SJCRH30 (cell line): ENCODE data around the gene RFC3. TPM values are rescaled to one million over a fixed set of nuclear protein-coding genes. Genes with fewer than 3 reads are reported as not detected.
"Not testable (repeated sequence)": the region's sequence is repeated elsewhere in the genome, so short reads cannot be mapped to it uniquely, and the experiment has no call there.

Experiments
- DNase-seq, 2 experiments: peaks; one replicate each; pipeline ENCODE4 v3.0.0-alpha.2; 2015 to 2020
- H3K27ac ChIP-seq: fragments of 250-450 bp; sonication (Bioruptor Pico); 2 replicates; pipeline ENCODE4 v1.5.1; 2020; ENCODE audit warnings: mild to moderate bottlenecking, moderate library complexity
- H3K27me3 ChIP-seq: fragments of 250-450 bp; sonication (Bioruptor Pico); 2 replicates; pipeline ENCODE4 v1.5.1; 2020; ENCODE audit warnings: mild to moderate bottlenecking, moderate library complexity
- H3K36me3 ChIP-seq: fragments of 250-450 bp; sonication (Bioruptor Pico); 2 replicates; pipeline ENCODE4 v1.5.1; 2020; ENCODE audit warnings: mild to moderate bottlenecking, moderate library complexity
- H3K4me1 ChIP-seq: fragments of 250-450 bp; sonication (Bioruptor Pico); 2 replicates; pipeline ENCODE4 v1.5.1; 2020; ENCODE audit warnings: mild to moderate bottlenecking, moderate library complexity
- H3K4me3 ChIP-seq: fragments of 250-450 bp; sonication (Bioruptor Pico); 2 replicates; pipeline ENCODE4 v1.5.1; 2020; ENCODE audit warnings: mild to moderate bottlenecking, moderate library complexity
- H3K9me3 ChIP-seq: fragments of 250-450 bp; sonication (Bioruptor Pico); replicated peaks from 2 replicates; pipeline ENCODE4 v1.5.1; 2020; ENCODE audit warnings: mild to moderate bottlenecking, moderate library complexity
- total RNA-seq: library from RNA; depleted of rRNA; stranded (reverse); fragments of >200 nt; shearing (Covaris generic); gene quantifications from 2 replicates; pipeline ENCODE4 v1.2.3, GENCODE V29; 2014; rRNA removed

Gene RFC3, protein sequence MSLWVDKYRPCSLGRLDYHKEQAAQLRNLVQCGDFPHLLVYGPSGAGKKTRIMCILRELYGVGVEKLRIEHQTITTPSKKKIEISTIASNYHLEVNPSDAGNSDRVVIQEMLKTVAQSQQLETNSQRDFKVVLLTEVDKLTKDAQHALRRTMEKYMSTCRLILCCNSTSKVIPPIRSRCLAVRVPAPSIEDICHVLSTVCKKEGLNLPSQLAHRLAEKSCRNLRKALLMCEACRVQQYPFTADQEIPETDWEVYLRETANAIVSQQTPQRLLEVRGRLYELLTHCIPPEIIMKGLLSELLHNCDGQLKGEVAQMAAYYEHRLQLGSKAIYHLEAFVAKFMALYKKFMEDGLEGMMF
- 106 and 127 TPM in 2 replicates for total RNA-seq

DNA sequence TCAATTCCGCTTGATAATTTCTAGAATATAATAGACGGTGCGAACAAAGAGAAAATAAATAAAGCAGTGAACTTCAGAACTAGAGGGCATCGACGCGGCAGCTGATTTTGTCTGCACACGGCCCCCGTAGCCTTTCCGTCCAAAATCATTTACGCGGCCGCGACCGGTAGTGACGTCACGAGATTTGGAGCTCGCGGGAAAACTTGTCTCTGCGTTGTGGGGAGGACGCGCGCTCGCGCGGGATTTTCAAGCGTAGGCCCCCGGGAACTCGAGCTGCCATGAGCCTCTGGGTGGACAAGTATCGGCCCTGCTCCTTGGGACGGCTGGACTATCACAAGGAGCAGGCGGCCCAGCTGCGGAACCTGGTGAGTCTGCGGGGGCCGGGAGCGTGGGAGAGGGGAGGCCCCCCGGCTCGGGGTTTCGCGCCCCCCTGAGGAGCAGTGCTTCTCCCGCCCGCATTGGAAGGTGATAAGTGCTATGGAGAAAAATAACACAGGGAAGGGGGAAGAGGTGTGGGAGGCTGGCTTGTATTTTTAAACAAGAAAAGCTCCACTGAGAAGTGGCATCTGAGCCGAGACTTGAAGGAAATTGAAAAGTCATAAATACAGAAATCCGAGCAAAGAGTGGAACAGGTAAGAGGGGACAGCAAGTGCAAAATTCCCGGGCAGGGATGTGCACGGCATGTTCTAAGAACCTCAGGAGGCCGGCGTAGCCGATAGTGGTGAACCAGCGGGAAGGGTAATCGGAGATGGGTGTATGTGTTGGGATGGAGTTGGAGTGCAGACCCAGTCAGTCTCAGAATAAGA is at the start of gene RFC3:
TSS of gene RFC3 (plus strand) at position 249 of the 806 bp plus-strand sequence. CDS start at position 279, 30 bp downstream.
- H3K27ac ChIP-seq = peak within 1 kb of the TSS; percentile 87
- peaks cover 25% of the 10 kb centered on the region for H3K36me3 ChIP-seq
- H3K9me3 ChIP-seq = no peaks in the 10 kb centered on the region
- H3K4me3 ChIP-seq = peak within 1 kb of the TSS; percentile 87
- DNase-seq = peak; percentile 96 to 97
- H3K27me3 ChIP-seq = no peaks in the 10 kb centered on the region
- H3K4me1 ChIP-seq = no peaks in the 10 kb centered on the region; the same call in 1 of the 2 replicates

DNA sequence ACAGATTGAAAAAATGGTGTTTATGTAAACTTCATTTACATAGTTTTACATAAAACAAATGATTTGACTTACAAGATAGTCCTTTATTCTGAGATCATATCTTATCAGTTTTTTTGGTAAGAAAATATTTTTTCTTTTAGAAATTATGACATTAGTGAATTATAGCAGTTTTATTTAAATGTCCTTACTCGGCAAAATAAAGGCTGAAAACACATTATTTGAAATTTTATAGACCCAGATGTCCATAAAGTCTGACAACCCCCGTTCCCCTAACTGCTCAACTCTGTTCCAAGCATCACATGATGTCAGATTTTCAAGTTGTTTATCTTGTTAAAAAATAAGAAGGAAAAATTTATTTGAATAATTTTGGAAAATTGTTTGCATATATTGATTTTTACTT is 46.7 kb upstream of the RFC3 start:
- Histone ChIP-seq H3K36me3 (no peaks in the 10 kb centered on the region), H3K27ac (no peak overlapping the region), H3K4me3 (no peak overlapping the region), H3K27me3 (no peaks in the 10 kb centered on the region), H3K4me1 (no peaks in the 10 kb centered on the region), H3K9me3 (no peaks in the 10 kb centered on the region)
- no peak for DNase-seq

DNA sequence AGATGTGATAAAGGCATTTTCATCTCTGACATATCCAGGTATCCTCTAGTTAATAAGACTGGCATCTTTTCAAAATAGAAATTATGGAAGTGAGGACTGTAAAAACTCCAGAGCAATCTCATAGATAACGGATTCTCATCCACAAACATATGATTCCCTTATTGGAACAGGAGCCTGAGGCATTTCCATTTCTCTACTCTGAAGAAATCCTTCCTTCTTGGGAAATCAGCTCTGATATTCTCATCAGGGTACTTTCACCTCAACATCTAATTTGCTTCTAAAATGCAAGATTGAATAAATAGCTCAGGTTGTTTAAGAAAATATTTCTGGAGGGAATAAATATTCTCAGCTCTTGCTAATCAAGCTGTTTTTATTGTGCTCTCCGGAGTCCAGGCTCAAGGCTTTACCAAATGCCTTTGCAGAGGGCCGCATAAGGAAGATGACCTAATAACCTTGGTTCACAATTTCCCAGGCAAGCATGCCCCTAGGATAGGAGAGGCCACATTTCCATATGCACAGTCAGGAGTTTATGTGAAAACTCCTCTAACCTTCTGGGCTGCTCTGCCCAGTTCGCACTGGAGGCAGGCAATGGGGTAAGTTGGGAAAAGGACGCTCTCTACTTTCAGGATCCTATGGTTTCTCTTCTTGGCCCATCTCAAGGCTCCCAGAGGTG is 44.0 kb upstream of the RFC3 start:
- peaks cover 7% of the 10 kb centered on the region; the same call in 1 of the 2 replicates for H3K4me1 ChIP-seq

DNA sequence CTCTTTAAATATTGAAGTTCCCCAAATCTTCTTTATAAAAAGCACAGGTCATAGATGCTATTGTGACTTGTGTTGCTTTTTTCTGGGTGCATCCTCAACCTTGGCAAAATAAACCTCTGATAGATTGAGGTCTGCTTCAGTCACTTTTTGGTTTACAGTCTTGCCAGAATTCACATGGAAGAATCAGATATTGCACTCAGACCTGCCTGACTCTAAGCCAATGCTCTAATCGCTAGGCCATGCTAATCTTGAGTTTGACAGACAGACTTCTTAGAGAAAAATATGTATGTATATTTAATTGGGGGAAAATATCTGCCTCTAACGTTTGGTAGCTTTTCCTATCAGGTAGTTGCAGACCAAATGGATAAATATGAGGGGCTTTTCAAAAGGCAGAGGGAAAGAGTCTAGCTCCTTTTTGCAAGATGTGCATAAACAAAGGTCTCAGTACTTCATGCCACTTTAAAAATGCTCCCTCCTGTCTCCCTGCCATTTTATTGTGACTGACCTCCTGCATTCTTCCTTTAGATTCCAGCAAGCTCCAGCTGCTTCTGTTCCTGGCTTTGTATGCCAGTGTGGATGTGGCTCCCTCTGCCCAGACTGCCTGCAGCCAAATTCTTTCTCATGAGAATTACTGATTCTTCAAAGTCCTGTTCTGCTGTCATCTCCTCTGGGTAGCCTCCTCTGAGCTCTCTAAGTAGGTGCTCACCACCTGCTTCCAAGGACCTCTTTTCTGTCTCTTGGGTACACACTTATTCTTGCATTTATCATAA is 42.4 kb upstream of the RFC3 start:
- Histone ChIP-seq H3K4me3 (no peak overlapping the region), H3K27me3 (no peaks in the 10 kb centered on the region), H3K36me3 (no peaks in the 10 kb centered on the region), H3K4me1 (peaks cover 7% of the 10 kb centered on the region; the same call in 1 of the 2 replicates), H3K27ac (no peak overlapping the region), H3K9me3 (no peaks in the 10 kb centered on the region)
- DNase-seq = no peak

More for the DNA sequence above, 44.0 kb upstream of the RFC3 start:
- DNase-seq = no peak
- Histone ChIP-seq H3K27me3 (no peaks in the 10 kb centered on the region), H3K36me3 (no peaks in the 10 kb centered on the region), H3K4me3 (no peak overlapping the region), H3K27ac (no peak overlapping the region), H3K9me3 (no peaks in the 10 kb centered on the region)

DNA sequence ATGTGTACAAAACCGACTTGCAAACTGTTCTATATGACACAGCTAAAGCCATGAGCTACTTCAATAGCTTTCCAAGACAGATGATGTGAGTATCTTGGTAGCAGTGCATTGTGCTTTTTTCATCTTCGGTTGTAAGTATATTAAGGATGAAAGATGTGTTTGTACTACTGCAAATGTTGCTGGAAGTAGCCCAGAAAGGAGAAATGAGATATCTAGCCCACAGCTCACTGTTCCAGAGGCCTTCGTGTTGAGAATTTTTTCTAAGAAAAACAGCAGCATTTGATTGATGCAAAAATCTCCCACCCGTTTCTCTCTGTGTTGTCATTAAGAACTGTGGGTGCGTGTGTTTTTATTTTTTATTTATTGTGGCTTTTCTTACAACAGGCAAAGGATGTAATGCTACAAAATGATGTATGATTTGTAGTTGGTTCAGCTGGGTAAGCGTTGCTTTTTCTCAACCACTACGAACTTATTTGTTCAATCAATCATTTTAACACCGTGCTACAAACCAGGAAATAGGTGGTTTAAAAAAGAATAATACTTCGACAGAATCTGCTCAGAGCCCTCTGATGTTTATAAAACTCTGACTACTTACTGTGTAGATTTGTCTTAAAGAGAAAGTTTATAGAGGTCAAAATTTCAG is 41.6 kb upstream of the RFC3 start:
- no peaks in the 10 kb centered on the region for H3K36me3 ChIP-seq
- no peak overlapping the region for H3K27ac ChIP-seq
- no peak for DNase-seq
- peaks cover 7% of the 10 kb centered on the region; the same call in 1 of the 2 replicates for H3K4me1 ChIP-seq
- no peaks in the 10 kb centered on the region for H3K9me3 ChIP-seq
- no peak overlapping the region for H3K4me3 ChIP-seq
- H3K27me3 ChIP-seq = no peaks in the 10 kb centered on the region

DNA sequence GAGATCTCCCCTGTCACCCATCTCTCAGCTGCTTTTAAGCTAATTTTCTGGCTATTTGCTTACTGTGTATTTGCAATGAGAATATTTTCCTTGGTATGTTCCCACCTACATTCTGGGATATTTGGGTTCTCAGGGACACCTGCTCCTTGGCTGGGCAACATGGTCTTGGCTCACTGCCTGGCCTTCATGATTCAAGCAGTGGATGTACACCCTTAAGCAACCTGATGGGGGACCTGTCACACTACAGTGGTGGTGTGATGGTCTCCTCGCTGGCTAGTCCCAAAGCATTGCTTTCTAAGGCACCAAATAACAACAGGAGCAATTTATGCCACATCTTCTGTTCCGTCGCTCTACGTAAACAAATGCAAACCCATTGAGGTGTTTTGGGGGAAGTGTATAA is 35.3 kb upstream of the RFC3 start:
- Histone ChIP-seq H3K4me1 (peaks cover 7% of the 10 kb centered on the region; the same call in 1 of the 2 replicates), H3K27ac (no peak overlapping the region), H3K4me3 (no peak overlapping the region), H3K27me3 (no peaks in the 10 kb centered on the region), H3K36me3 (no peaks in the 10 kb centered on the region), H3K9me3 (peaks cover 6% of the 10 kb centered on the region)
- DNase-seq = no peak

DNA sequence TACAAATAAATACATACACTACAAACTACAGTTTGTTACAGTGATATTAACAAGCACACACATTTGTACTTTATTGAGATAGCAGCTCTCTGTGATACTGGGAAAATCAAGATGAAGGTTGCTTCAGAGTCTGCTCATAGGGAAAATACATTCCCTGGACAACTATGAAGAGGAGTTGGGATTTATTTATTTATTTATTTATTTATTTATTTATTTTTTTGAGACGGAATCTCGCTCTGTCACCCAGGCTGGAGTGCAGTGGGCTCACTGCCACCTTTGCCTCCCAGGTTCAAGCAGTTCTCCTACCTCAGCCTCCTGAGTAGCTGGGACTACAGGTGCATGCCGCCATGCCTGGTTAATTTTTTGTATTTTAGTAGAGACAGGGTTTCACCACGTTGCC is 34.7 kb upstream of the RFC3 start:
- not testable (repeated sequence) for DNase-seq, H3K4me3 ChIP-seq, H3K4me1 ChIP-seq, H3K9me3 ChIP-seq, H3K27ac ChIP-seq, H3K36me3 ChIP-seq, H3K27me3 ChIP-seq

DNA sequence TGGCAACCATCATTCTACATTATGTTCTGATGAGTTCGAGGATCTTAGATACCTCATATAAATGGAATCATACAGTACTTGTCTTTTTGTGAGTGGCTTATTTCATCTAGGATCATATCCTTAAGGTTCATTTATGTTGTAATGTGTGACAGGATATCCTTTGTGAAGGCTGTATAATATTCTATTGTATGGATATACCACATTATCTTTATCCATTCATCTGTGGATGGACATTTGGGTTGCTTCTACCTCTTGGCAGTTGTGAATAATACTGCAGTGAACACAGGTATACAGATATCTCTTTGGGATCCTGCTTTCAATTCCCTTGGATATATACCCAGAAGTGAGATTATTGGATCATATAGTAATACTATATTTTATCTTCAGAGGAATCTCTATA is 33.2 kb upstream of the RFC3 start:
- H3K36me3 ChIP-seq = no peaks in the 10 kb centered on the region
- no peaks in the 10 kb centered on the region for H3K4me1 ChIP-seq
- no peak overlapping the region for H3K27ac ChIP-seq
- peaks cover 6% of the 10 kb centered on the region for H3K9me3 ChIP-seq
- no peak overlapping the region for H3K4me3 ChIP-seq
- no peak for DNase-seq
- H3K27me3 ChIP-seq = no peaks in the 10 kb centered on the region

DNA sequence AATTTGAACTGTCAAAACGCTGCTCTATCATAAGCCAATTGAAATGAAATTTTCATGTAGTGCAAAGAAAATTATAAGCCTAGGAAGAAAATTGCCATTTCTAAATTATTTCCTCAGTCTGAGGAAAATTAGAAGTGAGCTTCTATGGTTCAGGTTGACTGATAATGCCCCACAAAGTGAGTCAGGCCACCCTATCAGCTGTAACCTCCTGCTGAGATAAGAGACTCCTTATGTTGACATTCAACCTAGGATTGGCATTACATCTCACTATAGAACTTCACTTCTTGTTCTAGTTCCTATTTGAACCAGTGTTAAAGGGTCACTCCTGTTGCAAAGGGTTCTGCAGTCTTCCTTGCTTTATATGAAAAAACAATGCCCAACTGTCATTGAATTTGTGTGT is 32.6 kb upstream of the RFC3 start:
- no peaks in the 10 kb centered on the region for H3K4me1 ChIP-seq
- no peak overlapping the region for H3K4me3 ChIP-seq
- peaks cover 6% of the 10 kb centered on the region for H3K9me3 ChIP-seq
- DNase-seq = no peak
- H3K27ac ChIP-seq = no peak overlapping the region
- H3K27me3 ChIP-seq = no peaks in the 10 kb centered on the region
- no peaks in the 10 kb centered on the region for H3K36me3 ChIP-seq

DNA sequence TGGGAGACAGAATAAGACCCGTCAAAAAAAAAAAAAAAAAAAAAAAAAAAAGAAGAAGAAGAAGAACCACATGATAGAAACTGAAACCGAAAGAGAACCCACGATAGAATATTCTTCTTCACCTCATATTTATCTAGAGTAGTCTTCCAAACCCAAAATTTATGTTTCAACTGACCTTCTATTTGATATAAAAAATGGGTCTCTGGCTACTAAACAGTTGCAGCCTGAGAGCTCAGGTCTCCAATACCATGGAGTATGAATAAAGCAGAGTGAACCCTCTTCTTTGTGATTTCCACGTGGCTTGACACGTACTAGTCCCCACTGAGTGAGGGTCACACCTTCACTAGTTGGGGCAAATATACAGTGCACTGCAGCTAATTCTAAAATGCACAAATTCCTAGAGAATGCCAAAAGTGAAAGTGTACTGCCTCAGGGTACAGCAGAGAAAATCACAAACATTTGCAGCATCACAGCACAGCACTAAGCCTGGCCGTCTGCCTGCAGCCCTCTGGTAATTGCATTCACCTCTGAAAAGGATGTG is 30.8 kb upstream of the RFC3 start:
- H3K27ac ChIP-seq = no peak overlapping the region
- no peak overlapping the region for H3K4me3 ChIP-seq
- H3K27me3 ChIP-seq = no peaks in the 10 kb centered on the region
- H3K9me3 ChIP-seq = peaks cover 6% of the 10 kb centered on the region
- no peaks in the 10 kb centered on the region for H3K4me1 ChIP-seq
- DNase-seq = peak in 1 of 2 experiments; percentile 17
- no peaks in the 10 kb centered on the region for H3K36me3 ChIP-seq

DNA sequence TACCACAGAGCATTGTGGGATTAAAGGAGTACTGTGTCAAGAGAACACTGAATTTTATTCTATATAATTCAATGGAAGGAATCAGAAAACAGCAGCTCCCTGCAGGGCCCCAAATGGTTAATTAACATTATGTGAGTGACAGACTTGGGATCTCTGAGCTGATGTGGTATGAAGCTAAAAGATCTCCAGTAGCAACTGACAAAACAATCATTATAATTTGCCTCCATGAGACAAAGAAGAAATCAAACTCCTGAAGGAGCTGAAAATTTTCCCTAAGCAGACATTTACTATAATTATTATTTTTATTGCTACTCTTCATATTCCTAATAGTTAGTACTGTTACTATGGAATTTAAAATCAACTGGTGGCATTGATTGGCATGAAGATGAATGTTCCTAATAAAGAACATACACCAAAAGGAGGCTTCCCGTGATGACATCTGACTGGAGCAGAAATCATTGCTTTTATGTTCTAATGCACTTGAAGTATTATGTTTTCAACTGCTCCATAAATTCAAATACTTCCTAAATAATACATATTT is 28.8 kb upstream of the RFC3 start:
- DNase-seq = no peak
- no peaks in the 10 kb centered on the region for H3K36me3 ChIP-seq
- no peak overlapping the region for H3K27ac ChIP-seq
- no peaks in the 10 kb centered on the region for H3K27me3 ChIP-seq
- H3K9me3 ChIP-seq = peaks cover 6% of the 10 kb centered on the region
- H3K4me1 ChIP-seq = no peaks in the 10 kb centered on the region
- no peak overlapping the region for H3K4me3 ChIP-seq

DNA sequence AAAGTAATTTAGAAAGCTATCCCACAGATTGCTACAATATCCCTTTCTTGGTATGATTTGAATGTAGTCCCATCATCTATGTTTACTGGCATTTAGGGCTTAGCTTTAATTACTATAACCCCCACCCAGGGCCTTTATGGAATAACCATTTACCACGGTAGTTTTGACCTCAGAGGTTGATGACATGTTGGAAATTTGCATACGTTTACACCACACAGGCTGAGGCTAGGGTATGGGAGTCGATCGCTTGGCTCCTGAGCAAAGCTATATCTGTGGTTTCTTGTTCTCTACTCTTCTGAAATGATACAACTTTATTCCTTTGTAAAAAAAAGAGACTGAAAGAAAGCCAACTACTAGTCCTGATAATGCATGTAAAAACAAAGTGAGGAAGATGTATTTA is 28.2 kb upstream of the RFC3 start:
- Histone ChIP-seq H3K9me3 (peaks cover 3% of the 10 kb centered on the region), H3K36me3 (no peaks in the 10 kb centered on the region), H3K27me3 (no peaks in the 10 kb centered on the region), H3K4me1 (no peaks in the 10 kb centered on the region), H3K27ac (no peak overlapping the region), H3K4me3 (no peak overlapping the region)
- no peak for DNase-seq

DNA sequence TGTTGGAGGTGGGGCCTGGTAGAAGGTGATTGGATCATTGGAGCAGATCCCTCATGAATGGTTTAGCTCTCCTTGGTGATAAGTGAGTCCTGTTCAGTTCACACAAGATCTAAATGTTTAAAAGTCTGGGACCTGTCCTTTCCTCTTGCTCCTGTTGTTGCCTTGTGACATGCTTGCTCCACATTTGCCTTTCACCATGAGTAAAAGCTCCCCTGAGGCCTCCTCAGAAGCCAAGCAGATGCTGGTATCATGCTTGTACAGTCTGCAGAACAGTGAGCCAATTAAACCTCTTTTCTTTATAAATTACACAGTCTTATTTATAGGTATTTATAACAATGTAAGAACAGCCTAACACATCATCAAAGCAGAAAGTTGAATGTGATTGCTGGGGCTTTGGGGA is 24.2 kb upstream of the RFC3 start:
- DNase-seq = no peak
- H3K4me1 ChIP-seq = no peaks in the 10 kb centered on the region

More for the DNA sequence above, 24.2 kb upstream of the RFC3 start:
- Histone ChIP-seq H3K27ac (no peak overlapping the region), H3K27me3 (no peaks in the 10 kb centered on the region), H3K4me3 (no peak overlapping the region), H3K9me3 (no peaks in the 10 kb centered on the region), H3K36me3 (no peaks in the 10 kb centered on the region)
